NCI-H526 treated with DMSO at 0.1 percent for 48 hours (cell line): Measurements from ENCODE around the gene SNAI3.
A peak's percentile ranks its signal among the peaks of the same experiment; 100 is the strongest.
"Not testable (repeated sequence)": the region's sequence is repeated elsewhere in the genome, so short reads cannot be mapped to it uniquely, and the experiment has no call there.

Experiments used
- DNase-seq: peaks from one replicate; lab custom pipeline; 2025; lab: John Stamatoyannopoulos, UW

Gene SNAI3

DNA sequence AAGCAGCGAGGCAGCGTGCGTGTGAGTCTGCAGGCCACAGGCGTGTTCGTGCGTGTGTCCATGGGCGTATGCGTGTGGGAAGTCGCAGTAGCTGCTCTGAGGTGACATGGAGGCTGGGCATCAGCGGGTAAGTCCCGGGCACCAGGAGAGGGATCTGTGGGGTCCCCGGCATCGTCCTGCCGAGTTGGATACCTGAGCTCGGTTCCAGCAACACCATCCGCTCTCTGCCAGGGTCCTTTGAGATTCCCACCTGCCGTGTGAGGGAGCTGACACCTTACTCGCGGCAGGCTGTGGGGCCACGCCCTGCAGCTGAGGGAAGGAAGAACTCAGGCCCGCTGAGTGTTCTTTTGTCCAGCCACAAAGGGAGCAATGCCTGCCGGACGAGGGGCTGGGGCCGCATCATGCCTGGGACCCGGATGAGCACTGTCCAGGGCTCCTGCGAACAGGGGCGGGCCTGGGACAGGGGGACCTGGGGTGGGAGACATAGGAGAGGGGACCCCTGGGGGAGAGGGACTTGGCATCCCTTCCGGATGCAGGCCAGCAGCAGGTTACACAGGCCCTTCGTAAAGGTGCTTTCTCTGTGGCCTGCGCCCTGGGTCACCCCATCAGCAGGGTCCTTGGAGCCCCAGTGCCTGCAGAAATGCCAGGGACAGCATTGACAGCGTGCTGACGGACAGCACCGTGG lies 5.0 kb upstream of the SNAI3 start:
- DNase-seq = no peak

DNA sequence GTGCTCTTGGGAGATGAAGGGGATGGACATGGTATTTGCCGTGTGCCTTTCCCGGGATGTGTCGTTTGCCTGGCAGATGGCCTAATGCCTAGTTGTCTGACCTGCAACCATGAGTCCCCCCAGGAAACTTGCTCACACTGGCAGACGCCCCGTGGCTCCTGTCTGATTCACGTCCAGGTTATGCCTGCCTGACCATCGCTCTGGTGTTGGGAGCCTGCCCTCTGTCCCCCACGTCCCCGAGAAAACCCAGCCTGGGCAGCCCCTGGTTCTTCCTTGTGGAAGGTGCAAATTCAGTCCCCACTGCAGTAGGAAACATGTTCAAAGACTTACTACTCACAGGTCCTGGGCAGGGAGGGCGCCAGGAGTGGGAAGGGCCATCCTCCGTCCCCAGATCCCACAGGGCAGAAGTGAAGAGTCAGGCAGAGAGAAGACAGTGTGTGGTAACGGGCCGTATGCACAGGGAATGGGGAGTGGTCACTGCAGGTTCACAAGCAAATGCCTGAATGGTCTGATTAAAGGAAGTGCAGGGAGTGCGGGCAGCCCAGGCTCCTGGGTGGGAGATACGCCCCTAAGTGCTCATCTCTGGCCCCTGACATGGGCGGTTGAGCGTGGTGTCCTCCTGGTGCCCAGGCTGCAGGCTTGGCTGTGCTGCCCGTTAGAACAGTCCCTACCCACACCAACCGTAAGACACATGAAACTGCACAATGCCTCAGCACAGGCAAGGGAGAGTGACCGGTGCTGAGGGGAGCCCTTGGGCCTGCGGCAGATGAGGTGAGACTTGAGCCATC lies 4.2 kb upstream of the SNAI3 start:
- DNase-seq = no peak

DNA sequence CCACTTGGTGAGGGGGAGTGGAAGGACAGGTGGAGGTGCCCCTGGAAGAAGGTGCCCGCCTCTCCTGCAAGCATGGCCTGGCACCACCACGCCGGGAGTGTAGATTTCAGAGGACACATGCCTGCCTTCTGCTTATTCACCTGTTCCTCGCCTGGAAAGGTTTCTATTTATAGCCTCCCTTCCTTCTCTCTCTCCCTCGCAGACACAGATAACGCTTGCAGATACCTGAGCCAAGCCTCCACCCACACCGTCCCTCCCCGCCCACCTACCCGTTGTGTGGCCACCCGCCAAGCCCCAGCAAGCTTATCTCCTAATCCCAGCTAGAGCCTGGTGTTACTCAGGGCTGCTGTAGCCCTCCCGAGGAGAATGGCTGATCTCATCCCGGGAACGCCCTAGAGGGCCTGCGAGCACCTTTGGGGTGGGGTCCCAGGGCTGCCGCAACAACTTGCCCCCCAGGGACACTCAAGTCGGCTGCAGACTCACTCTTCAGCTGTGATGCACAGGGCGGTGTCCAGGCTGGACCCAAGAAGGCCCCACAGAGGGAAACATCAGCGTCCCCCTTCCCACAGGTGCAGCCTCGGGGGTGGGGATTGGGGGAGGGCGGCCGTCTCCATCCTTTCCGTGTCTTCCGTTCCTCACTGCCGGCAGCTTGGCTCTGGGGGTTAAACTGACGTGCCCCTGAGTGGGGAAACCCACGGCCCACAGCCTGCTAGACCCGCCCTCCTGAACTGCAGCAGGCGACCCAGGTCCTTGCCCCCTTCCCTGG lies 1.9 kb upstream of the SNAI3 start:
- DNase-seq = peak; percentile 63

DNA sequence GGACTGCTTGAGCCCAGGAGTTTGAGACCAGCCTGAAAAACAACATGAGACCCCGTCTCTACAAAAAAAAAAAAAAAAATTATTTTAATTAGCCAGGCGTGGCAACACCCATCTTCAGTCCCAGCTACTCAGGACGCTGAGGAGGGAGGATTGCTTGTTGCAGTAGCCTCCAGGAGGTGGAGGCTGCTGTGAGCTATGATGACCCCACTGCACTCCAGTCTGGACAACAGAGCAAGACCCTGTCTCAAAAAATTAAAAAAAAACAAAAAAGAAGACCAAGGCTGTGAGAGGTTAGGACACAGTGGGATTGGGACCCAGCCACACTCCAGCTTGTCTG lies 1.3 kb upstream of the SNAI3 start:
- no peak for DNase-seq

DNA sequence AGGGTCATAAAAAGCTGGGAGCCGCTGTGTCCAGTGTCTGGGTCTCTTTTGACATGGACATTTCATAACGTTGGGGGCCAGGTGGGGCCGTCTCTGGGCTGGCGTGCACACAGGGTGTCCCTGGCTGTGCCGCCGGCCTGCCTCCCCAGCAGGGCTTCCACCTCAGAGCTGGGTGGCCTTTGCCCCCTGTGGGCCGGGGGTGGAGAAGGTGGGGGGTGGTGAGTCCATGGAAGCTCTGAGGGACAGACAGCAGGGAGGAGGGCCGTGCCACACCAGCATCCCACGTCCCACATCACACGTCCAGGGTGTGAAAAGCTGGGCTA lies 908 bp upstream of the SNAI3 start:
- DNase-seq = no peak

DNA sequence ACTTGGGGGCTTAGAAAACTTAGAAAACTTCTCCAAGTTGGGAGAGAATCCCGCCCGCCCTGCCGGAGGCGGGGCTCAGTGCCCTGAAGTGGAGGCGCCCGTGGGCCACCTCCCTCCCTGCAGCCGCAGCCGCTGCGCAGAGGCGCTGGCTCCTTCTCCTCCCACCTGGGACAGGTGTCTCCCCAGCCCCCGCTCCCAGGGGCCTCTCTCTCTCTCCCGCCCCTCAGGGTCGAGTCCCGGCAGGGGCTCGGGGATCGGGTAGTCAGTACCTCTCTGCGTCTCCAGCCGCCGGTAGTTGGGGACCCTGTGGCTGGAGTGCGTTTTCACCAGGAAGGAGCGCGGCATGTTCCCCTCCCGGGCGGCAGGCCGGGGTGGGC lies 257 bp downstream of the SNAI3 start:
- no peak for DNase-seq

DNA sequence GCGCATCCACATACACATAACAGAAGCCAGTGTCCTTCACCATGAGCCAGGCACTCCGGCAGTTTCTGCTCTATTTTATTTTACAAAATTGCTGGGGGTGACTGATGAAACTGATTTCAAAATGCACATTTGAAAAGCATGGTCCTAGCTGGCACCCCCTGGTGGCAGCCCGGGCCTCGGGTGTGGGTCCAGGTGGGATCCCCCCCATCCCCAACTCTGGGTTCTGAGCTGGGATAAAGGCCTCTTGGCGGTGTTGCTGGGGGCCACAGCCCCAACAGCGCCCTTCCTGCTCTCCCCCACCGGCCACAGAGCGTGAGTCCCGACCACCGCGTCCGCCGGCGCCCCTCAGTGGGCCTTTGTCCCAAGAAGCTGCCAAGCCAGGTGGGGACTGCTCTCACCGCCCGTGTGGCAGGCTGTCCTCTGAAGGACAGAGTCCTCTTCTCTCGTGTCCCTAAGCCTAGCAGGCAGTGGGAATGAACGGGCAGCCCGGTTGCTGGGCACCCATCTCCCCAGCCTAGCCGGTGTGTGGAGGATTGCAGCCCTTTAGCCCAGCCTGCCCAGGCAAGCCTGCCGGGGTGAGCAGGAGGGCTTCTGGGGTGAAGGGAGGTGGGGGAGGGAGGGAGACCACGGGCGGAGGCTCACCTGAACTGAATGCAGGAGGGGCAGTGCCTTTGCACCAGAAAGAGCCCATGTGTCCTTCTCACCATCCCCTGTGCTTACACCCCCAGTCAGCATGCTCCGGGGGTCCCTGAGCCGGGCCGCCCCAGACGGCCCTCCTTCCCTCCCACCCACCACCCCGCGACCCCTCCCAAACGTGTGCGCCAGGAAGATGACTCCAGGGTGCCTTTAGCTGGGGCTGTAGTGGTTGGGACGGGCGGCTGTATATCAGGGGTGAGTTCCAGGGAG lies 898 bp downstream of the SNAI3 start:
- no peak for DNase-seq

DNA sequence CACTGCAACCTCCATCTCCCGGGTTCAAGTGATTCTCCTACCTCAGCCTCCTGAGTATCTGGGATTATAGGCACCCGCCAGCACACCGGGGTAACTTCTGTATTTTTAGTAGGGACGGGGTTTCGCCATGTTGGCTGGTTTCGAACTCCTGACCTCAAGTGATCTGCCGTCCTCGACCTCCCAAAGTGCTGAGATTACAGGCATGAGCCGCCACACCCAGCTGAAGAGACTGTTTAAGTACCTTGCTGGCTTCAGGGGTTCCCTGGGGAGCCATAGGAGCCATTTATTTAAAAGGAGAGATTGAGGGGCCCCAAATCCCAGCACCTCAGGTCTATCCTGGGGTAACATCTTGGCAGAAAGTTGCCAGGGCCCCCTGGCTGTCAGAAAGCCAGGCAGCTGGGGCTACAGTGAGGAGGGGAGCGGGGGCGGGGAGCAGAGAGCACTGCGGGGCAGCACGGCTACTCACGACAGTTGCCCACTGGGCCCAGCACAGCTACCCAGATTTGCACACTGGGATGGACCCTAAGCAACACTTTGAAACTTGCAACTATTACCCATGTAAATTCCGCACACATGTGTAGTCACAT lies 1.6 kb downstream of the SNAI3 start:
- no peak for DNase-seq

DNA sequence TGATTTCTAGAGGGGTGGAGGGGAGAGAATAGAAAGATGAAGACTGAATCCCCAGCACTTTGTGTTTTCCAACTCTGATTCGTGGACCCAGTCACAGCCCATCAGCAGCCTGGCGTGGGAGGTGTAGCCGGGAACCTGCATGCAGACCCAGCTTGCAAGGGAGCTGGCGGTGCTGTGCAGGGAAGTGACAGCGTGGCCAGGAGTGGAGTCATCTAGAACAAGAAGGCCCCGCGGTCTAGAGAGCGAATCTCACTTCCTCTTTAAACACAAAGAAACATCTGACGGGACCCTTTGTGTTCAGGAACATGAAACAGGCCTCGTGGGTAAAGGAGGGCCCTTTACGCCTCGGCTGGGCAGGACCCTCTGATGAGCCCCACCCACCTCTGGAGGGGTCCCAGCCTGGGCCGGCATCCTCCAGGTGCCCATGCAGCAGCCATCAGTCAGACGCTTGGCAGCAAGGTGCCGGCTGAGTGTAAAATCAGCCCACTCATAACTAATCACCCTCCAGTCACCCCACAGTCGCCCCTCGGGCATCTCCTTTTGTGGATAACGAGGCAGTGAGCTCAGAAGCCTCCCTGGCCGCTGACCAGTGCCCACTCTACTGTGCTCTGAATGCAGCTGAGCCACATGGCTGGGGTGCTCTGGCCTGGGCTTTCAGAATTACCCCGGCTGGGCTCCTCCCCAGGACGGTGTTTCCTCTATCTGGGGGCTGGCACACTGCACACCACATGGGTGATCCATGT lies 4.4 kb downstream of the SNAI3 start:
- no peak for DNase-seq

DNA sequence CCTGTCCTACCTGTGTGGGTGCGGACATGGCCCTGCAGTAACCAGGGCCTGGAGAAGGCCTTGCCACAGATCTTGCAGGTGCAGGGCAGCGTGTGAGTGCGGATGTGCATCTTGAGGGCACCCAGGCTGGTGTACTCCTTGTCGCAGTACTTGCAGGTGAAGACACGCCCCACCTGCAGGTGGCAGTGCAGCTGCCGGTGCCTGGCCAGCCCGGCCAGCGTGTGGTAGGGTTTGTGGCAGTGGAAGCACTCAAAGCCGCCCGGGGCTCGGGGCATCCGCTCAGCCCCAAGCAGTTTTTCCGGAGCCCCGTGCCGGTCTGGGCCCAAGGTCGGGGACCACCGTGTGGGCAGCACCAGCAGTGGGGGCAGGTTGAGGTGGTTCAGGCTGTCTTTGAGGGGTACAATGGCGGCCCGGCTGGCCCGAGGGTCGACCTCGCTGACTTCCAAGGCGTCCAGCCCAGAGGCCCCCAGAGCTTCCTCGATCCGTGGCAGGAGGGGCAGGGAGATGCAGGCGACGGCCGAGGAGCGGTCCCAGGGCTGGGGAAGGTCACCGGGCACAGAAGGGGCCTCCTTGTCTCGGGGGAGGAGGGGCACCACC lies 5.1 kb downstream of the SNAI3 start:
- no peak for DNase-seq

DNA sequence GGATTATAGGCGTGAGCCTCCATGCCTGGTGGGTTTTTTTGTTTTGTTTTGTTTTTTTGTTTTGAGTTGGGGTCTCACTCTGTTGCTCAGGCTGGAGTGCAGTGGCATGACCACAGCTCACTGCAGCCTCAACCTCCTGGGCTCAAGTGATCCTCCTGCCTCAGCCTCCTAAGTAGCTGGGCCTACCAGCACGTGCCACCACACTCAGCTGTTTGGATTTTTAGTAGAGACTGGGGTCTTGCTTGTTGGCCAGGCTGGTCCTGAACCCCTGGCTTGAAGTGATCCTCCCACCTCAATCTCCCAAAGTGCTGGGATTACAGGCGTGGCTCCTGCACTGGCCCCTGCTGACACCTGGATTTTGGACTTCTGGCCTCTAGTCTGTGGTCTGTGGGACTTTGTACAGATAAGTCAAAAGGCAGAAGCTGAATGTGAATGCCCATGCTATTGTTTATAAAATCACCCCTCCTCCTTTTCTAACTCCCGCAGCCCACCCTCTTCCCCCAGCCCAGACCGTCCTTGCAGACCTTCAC lies 5.7 kb downstream of the SNAI3 start:
- no peak for DNase-seq

DNA sequence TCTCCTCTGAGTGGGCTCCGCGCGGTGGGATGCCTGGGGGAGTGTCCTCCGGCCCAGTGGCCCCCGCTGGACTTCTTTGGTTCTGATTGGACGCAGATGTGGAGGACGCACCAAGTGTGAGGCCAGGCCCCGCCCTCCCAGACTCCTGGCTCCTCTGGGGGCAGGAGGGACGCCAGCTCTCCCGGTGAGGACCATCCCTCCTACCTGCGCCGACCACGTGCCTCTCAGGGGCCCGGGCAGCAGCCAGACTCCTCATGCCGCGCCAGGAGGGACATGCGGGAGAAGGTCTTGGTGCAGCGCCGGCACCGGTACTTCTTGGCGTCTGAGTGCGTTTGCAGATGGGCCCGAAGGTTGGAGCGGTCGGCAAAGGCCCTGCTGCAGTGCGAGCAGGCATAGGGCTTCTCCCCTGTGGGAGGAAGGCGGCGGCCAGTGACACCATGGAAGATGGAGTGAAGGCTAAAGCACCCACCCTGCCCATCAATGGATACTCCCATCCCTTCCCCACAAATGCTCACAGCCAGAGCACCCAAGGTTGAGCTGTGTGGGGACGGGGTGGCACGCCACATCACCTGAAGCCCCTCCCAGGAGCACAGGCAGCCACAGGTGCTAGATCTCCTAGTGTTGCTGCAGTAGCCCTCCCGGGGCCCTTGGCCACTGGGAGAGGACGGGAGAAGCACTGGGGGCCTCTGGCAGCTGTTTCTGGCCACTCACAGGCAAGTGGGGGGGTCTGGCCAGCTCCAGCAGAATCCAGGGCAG lies 7.9 kb downstream of the SNAI3 start:
- DNase-seq = no peak

DNA sequence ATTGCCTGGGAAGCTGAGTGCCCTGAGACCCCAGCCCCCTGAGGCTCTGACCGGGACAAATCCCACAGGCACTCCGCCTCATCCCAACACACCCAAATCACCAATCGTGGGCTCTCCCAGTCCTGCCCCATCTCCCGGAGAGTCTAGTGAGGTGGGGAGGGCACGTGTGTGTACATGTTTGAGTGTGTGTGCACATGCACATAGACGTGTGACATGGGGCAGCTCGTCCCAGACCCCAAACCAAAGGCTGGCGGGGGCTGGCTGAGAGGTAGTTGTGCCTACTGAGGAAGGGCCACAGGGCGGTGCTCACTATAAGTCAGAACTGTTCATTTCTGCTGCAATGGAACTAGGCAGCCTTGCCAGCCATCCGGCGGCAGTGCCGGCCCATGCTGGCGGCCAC lies 8.6 kb downstream of the SNAI3 start:
- no peak for DNase-seq

DNA sequence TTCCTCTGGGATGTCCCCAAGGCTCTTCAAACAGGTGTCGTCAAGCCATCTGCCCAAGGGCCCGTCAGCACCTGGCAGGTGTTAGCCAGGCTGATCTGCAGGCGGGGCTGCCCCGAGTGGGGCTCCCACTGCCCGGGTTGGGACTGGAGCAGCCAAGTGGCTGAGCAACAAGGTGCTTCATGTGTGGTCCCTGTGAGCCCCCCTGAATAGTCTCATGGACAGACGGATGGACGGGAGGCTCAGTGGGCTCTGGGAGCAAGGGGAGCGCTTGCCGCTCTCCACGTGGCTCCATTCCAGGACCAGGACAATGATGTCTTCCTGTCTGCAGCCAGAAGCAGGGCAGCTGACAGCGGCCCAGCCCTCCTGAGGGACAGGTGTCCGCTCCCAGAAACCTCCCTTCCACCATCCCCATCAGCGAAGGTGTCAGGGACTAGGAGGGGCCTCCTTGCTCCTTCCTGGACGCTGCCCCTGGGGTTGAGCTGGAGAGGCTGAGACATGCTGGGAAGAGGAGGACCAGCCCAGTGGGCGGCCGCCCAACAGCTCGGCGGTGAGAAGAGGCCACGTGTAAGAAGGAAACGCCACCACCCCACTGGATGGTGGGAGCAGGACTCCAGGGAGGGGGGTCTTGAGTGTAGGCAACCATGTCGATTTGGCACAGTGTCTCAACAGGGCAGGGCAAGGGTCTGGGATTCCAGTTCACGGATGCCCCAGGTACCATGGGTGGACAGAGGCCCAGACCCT lies 9.6 kb downstream of the SNAI3 start:
- no peak for DNase-seq

DNA sequence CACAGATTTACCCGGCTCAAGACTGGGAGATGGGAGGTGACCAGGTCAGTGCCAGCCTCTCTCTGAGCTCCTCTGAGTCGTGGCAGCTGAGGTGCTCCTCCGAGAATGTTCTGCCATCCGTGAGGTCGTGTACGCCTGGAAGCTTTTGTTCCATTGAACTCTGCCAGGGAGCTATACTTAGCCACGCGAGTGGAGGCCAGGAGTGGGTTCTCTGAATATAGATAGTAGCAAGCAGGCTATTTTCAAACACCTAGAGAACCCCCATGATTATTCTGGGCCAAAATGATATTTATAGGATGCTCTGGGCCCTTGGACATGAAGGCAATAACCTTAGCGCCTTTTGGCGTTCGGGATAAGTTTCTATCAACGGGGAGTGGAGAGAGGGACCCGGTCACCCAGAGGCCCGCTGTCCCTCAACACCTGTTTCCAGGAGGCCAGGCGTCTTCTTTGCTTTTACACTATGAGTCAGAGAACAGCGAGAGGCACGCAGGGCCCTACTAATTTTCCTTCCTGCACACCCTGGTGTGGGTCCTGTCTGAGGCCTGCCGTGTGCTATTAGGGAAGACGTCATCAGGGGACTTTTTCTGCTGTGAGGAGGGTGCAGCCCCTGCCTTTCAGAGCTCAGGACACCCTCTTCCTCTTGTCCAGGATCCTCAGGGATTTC lies 12.5 kb downstream of the SNAI3 start:
- DNase-seq = no peak

DNA sequence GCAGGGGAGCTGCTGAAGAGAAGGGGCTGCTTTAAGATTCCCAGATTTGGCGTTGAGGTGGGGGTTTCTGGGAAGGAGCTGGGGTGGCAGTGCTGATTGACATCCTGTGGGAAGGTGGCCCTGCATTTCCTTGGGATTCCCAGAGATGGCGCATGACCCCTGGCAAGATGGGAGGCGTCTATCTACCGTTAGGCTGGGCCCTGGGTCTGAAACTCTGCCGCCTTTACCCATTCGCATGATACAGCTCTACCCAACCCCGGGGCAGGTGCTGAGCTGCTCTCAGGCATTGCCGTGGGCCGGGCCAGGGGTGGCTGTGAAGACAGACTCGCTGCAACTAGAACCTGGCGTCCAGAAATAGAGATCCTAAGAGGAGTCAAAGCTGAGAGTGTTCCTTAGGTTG lies 13.5 kb downstream of the SNAI3 start:
- peak; percentile 5 for DNase-seq

DNA sequence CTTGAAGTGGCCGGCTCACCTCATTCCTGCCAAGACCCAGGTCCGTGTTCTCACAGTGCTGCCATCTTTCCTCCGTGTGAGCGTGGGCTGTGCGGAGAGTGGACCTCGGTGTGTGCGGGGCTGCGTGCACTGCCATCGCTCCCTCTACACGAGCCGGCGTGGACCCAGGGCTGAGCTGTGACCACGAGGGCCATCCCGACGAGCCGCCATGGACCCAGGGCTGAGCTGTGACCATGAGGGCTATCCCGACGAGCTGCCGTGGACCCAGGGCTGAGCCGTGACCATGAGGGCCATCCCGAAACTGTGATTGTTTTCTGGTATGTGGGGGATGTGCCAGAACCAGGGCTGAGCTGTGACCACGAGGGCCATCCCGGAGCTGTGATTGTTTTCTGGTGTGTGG lies 14.5 kb downstream of the SNAI3 start:
- DNase-seq = no peak

DNA sequence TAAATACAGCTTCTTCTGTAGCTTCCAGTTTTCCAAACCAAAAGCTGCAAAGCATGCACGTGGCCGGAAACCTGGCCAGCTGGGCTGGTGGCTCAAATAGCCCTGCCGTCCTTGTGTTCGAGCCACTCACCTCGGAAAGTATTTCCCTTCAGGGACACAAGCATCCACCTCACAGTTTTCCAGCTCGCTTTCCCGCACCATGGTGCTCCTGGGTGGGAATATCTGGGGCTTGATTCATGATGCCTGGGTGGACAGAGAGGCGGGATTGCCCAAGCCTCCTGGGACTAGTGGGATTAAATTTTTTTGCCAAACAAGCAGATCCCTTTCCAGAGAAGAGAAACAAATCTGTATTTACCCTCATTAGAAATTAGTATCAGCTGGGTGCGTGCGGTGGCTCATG lies 16.3 kb downstream of the SNAI3 start:
- no peak for DNase-seq

DNA sequence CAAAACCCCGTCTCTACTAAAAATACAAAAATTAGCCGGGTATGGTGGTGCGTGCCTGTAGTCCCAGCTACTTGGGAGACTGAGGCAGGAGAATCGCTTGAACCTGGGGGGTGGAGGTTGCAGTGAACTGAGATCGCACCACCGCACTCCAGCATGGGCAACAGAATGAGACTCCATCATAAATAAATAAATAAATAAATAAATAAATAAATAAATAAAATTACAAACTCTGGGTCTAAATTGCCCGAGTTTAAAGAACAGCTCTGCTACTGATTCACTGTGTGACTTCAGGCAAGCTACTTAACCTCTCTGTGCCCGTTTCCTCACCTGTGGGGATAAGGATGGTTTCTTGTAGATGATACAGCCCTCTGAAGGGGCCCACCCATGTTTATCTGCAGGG lies 16.8 kb downstream of the SNAI3 start:
- not testable (repeated sequence) for DNase-seq
